Endodermal cell (in vitro differentiated cells): ENCODE measurements around the gene AAR2. TPM values are rescaled to one million over a fixed set of nuclear protein-coding genes. Genes with fewer than 3 reads are reported as not detected.

Experiments
- DNase-seq: peaks from one replicate; pipeline ENCODE4 v3.0.0-alpha.2; 2017
- H3K27ac ChIP-seq: 2 replicates; pipeline ENCODE4 v1.5.1; 2013; ENCODE audit warnings: mild to moderate bottlenecking, low read depth, low read length, moderate library complexity
- H3K27me3 ChIP-seq: 2 replicates; pipeline ENCODE4 v1.6.1; 2013; ENCODE audit warnings: mild to moderate bottlenecking, low read length, moderate library complexity; ENCODE audit not compliant: insufficient read depth, control insufficient read depth, poor library complexity, severe bottlenecking
- H3K36me3 ChIP-seq: 2 replicates; pipeline ENCODE4 v1.7.0; 2013; ENCODE audit warnings: mild to moderate bottlenecking, low read length, moderate library complexity; ENCODE audit not compliant: control insufficient read depth, insufficient read depth
- H3K4me1 ChIP-seq: one replicate; pipeline ENCODE4 v1.7.0; 2013; ENCODE audit warnings: low read length; ENCODE audit not compliant: control insufficient read depth, insufficient read depth
- H3K4me3 ChIP-seq: 2 replicates; pipeline ENCODE4 v1.5.1; 2013; ENCODE audit warnings: mild to moderate bottlenecking, low read length, moderate library complexity
- H3K9ac ChIP-seq: 2 replicates; pipeline ENCODE4 v1.6.1; 2013; ENCODE audit warnings: mild to moderate bottlenecking, low read length, moderate library complexity; ENCODE audit not compliant: poor library complexity, severe bottlenecking; ENCODE audit errors: extremely low read depth
- H3K9me3 ChIP-seq: 2 replicates; pipeline ENCODE4 v1.6.1; 2013; ENCODE audit warnings: mild to moderate bottlenecking, low read length, moderate library complexity; ENCODE audit not compliant: control insufficient read depth
- H3K27ac Mint-ChIP-seq: 2 replicates; pipeline ENCODE4 v1.8.0; 2020; ENCODE audit warnings: mixed read lengths
- H3K27me3 Mint-ChIP-seq: 2 replicates; pipeline ENCODE4 v1.8.0; 2021; ENCODE audit warnings: mild to moderate bottlenecking, mixed read lengths; ENCODE audit not compliant: insufficient read depth
- H3K36me3 Mint-ChIP-seq: 2 replicates; pipeline ENCODE4 v1.8.0; 2020; ENCODE audit warnings: low read depth, mixed read lengths
- H3K4me1 Mint-ChIP-seq: 2 replicates; pipeline ENCODE4 v1.8.0; 2020; ENCODE audit warnings: mixed read lengths
- H3K4me3 Mint-ChIP-seq: 2 replicates; pipeline ENCODE4 v1.8.0; 2020; ENCODE audit warnings: mild to moderate bottlenecking, moderate library complexity, mixed read lengths
- H3K9me3 Mint-ChIP-seq: 2 replicates; pipeline ENCODE4 v1.8.0; 2020; ENCODE audit warnings: mild to moderate bottlenecking, mixed read lengths
- WGBS, 2 experiments: methylation state at CpG; one replicate each; pipeline versions ENCODE4 v1.1.5 to v1.1.7; 2013; ENCODE audit warnings: missing lambda C conversion rate in 2 of 2, mixed read lengths in 1 of 2; ENCODE audit not compliant: insufficient coverage in 1 of 2, insufficient read length in 1 of 2; 5-methylcytosine and 5-hydroxymethylcytosine counted together
- total RNA-seq, 2 donors: library from RNA; stranded (reverse); fragmentation: NEBNext Ultra II Directional in 1 of 2; extraction: Animal tissue kit (Norgen Biotek cat#: 25700) in 1 of 2; gene quantifications; 2 replicates in 1 of 2; 3 replicates in 1 of 2; pipeline ENCODE4 v1.2.1, GENCODE V29; 2021
- TF ChIP-seq, protein P1 (sequence below): fragments of 200-600 bp; sonication (generic); conservative IDR thresholded peaks from 2 replicates; pipeline ENCODE4 v1.5.0; 2021; ENCODE audit warnings: antibody characterized with exemption, mild to moderate bottlenecking

The AAR2 gene
- total RNA-seq, 2 donors from 2014 or later, result 23.5 to 24.3 TPM

DNA sequence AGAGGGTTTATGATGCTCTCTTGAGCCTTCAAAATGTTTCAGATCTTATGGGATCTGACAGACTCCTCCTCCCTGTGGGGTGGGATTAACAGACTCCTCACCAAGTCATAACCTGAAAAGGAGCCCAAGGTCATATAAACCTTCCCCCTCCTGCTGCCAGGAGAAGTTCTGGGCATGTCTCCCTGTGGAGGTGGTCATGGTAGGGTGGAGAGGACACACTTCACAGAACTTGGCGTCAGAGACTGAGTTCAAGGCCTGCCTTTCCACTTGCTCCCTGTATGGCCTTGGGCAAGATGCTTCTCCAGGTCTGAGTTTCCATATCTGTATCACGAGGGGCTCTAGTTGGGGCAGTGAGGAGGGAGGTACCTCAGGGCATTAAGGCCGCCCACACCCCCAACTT is 32.4 kb upstream of the AAR2 start:
- no peak overlapping the region for H3K4me3 Mint-ChIP-seq
- no peaks in the 10 kb centered on the region for H3K27me3 Mint-ChIP-seq
- WGBS, 2 experiments, result 95% methylated on average over 3 of the region's 3 CpGs; no CpG with 5 or more reads in 1 of the 2 experiments
- Histone ChIP-seq H3K27ac (no peak overlapping the region), H3K9me3 (no peaks in the 10 kb centered on the region), H3K36me3 (no peaks in the 10 kb centered on the region), H3K9ac (no peak overlapping the region), H3K4me3 (no peak overlapping the region), H3K27me3 (no peaks in the 10 kb centered on the region), H3K4me1 (no peaks in the 10 kb centered on the region)
- H3K9me3 Mint-ChIP-seq, result no peaks in the 10 kb centered on the region
- DNase-seq, result no peak
- TF ChIP-seq, protein P1, sequence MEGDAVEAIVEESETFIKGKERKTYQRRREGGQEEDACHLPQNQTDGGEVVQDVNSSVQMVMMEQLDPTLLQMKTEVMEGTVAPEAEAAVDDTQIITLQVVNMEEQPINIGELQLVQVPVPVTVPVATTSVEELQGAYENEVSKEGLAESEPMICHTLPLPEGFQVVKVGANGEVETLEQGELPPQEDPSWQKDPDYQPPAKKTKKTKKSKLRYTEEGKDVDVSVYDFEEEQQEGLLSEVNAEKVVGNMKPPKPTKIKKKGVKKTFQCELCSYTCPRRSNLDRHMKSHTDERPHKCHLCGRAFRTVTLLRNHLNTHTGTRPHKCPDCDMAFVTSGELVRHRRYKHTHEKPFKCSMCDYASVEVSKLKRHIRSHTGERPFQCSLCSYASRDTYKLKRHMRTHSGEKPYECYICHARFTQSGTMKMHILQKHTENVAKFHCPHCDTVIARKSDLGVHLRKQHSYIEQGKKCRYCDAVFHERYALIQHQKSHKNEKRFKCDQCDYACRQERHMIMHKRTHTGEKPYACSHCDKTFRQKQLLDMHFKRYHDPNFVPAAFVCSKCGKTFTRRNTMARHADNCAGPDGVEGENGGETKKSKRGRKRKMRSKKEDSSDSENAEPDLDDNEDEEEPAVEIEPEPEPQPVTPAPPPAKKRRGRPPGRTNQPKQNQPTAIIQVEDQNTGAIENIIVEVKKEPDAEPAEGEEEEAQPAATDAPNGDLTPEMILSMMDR, result no peak
- H3K27ac Mint-ChIP-seq, result no peak overlapping the region
- H3K4me1 Mint-ChIP-seq, result peaks cover 2% of the 10 kb centered on the region
- H3K36me3 Mint-ChIP-seq, result no peaks in the 10 kb centered on the region

DNA sequence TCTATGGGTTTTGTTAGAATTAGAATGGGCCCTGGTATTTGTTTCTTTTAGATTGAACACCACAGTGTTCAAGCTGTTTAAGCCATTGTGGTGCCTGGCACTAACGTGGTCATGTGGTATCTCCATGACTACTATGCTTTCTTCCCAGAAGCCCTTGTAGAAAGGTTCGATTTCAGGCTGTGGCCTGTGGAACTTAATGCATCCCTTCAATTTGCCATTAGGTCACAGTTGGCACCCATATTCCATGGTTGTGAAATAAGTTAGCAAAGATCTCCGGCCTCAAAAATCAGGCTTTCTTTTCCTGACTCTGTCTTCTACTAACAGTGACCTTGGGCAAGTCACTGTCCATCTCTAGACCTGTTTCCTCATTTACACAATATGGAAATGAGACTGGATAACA is 31.3 kb upstream of the AAR2 start:
- Mint-ChIP-seq H3K27me3 (no peaks in the 10 kb centered on the region), H3K27ac (no peak overlapping the region), H3K4me3 (no peak overlapping the region), H3K36me3 (no peaks in the 10 kb centered on the region), H3K9me3 (no peaks in the 10 kb centered on the region), H3K4me1 (peaks cover 2% of the 10 kb centered on the region)
- Histone ChIP-seq H3K36me3 (no peaks in the 10 kb centered on the region), H3K4me1 (no peaks in the 10 kb centered on the region), H3K9ac (no peak overlapping the region), H3K27ac (no peak overlapping the region), H3K27me3 (no peaks in the 10 kb centered on the region), H3K9me3 (no peaks in the 10 kb centered on the region), H3K4me3 (no peak overlapping the region)
- DNase-seq, result no peak
- 92 to 100% methylated on average over 3 of the region's 3 CpGs for WGBS, 2 experiments
- TF ChIP-seq, protein P1, result no peak

DNA sequence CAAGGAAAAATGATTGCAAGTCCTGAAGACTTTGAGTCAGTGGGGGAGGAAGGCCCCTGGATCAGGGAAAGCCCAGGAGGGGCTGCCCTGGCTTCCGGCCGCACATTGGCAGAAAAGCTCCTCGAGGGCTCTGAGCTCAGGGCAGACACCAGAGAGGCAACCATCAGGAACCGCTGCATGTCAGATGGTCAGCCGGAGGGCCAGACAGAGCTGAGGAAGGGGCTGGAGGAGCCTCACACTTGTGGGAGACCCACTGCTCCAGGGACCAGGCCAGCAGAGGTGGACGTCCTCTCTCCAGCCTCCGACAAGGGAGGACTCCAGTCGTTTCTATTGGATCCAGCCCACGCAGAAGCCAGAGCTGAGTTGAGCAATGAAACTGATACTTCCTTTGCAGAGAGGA is 30.2 kb upstream of the AAR2 start:
- Histone ChIP-seq H3K4me1 (no peaks in the 10 kb centered on the region), H3K36me3 (no peaks in the 10 kb centered on the region), H3K9me3 (no peaks in the 10 kb centered on the region), H3K27ac (no peak overlapping the region), H3K27me3 (no peaks in the 10 kb centered on the region), H3K4me3 (no peak overlapping the region), H3K9ac (no peak overlapping the region)
- Mint-ChIP-seq H3K27me3 (no peaks in the 10 kb centered on the region), H3K27ac (no peak overlapping the region), H3K4me3 (no peak overlapping the region), H3K4me1 (peaks cover 2% of the 10 kb centered on the region), H3K9me3 (no peaks in the 10 kb centered on the region), H3K36me3 (no peaks in the 10 kb centered on the region)
- TF ChIP-seq, protein P1, result no peak
- DNase-seq, result no peak
- 93 to 95% methylated on average over 3 to 9 of the region's 9 CpGs for WGBS, 2 experiments
